HEK293 (cell line): ENCODE measurements around the gene METRNL.

Experiments used
- CTCF ChIA-PET: fragments of 350-600 bp; formaldehyde crosslinking; extraction: SDS; loops from one replicate; lab custom pipeline; 2021; ENCODE audit warnings: antibody characterized with exemption; lab: Yijun Ruan, JAX
- POLR2A ChIA-PET: fragments of 300-600 bp; formaldehyde crosslinking; extraction: SDS; loops from one replicate; lab custom pipeline; 2020; ENCODE audit warnings: antibody characterized with exemption, inconsistent platforms; lab: Yijun Ruan, JAX
- H3K27ac ChIP-seq: fragments of 200-500 bp; sonication (Bioruptor generic); 2 replicates; pipeline ENCODE4 v1.5.1; 2014; ENCODE audit warnings: low read depth, low read length, control low read depth, inconsistent platforms; ENCODE audit errors: extremely low read depth
- H3K36me3 ChIP-seq, 2 experiments: fragments of 200-500 bp in 1 of 2; sonication (Bioruptor generic) in 1 of 2; 1 replicate in 1 of 2; 2 replicates in 1 of 2; pipeline ENCODE4 v1.5.1; 2014 to 2017; ENCODE audit warnings: inconsistent platforms in 2 of 2, low read length in 2 of 2; ENCODE audit not compliant: control insufficient read depth in 2 of 2, insufficient read depth in 1 of 2
- H3K4me1 ChIP-seq: fragments of 200-500 bp; sonication (Bioruptor generic); 2 replicates; pipeline ENCODE4 v1.5.1; 2014; ENCODE audit warnings: mild to moderate bottlenecking, low read length, inconsistent platforms; ENCODE audit not compliant: control insufficient read depth, insufficient read depth
- H3K4me3 ChIP-seq: 2 replicates; pipeline ENCODE4 v1.5.1; 2011; ENCODE audit warnings: low read depth, mild to moderate bottlenecking, control low read depth, low read length, moderate library complexity
- H3K9me3 ChIP-seq: fragments of 200-500 bp; sonication (Bioruptor generic); 2 replicates; pipeline ENCODE4 v1.5.1; 2014; ENCODE audit warnings: low read depth, low read length, inconsistent platforms; ENCODE audit not compliant: control insufficient read depth, insufficient read depth
- EGR2 ChIP-seq: fragments of 450-650 bp; formaldehyde crosslinking; IDR thresholded peaks from 2 replicates; pipeline ENCODE4 v1.5.1; 2016; ENCODE audit warnings: low read depth, missing biosample characterization, missing genetic modification characterization
- GLIS2 ChIP-seq: fragments of 450-650 bp; formaldehyde crosslinking; IDR thresholded peaks from 2 replicates; pipeline ENCODE4 v1.5.1; 2016; ENCODE audit warnings: missing biosample characterization, missing genetic modification characterization
- MZF1 ChIP-seq: fragments of 450-650 bp; formaldehyde crosslinking; IDR thresholded peaks from 2 replicates; pipeline ENCODE4 v1.5.1; 2017; ENCODE audit warnings: missing biosample characterization, missing genetic modification characterization, borderline replicate concordance
- SCRT1 ChIP-seq: fragments of 450-650 bp; formaldehyde crosslinking; IDR thresholded peaks from 2 replicates; pipeline ENCODE4 v1.5.1; 2016; ENCODE audit warnings: missing biosample characterization, missing genetic modification characterization, borderline replicate concordance
- SCRT2 ChIP-seq: fragments of 450-650 bp; formaldehyde crosslinking; IDR thresholded peaks from 2 replicates; pipeline ENCODE4 v1.5.1; 2016; ENCODE audit warnings: missing biosample characterization, missing genetic modification characterization
- SP2 ChIP-seq: fragments of 450-650 bp; formaldehyde crosslinking; IDR thresholded peaks from 2 replicates; pipeline ENCODE4 v1.5.1; 2016; ENCODE audit warnings: missing biosample characterization, missing genetic modification characterization
- SP7 ChIP-seq: fragments of 450-650 bp; formaldehyde crosslinking; IDR thresholded peaks from 2 replicates; pipeline ENCODE4 v1.5.1; 2016; ENCODE audit warnings: missing biosample characterization, missing genetic modification characterization
- ZFHX2 ChIP-seq: fragments of 450-650 bp; formaldehyde crosslinking; conservative IDR thresholded peaks from 2 replicates; pipeline ENCODE4 v1.5.1; 2016; ENCODE audit warnings: missing biosample characterization, missing genetic modification characterization
- ZIC2 ChIP-seq: fragments of 450-650 bp; formaldehyde crosslinking; IDR thresholded peaks from 2 replicates; pipeline ENCODE4 v1.5.1; 2016; ENCODE audit warnings: missing biosample characterization, missing genetic modification characterization
- ZNF121 ChIP-seq: fragments of 450-650 bp; formaldehyde crosslinking; IDR thresholded peaks from 2 replicates; pipeline ENCODE4 v1.5.1; 2016; ENCODE audit warnings: missing biosample characterization, missing genetic modification characterization
- ZNF140 ChIP-seq: fragments of 450-650 bp; formaldehyde crosslinking; IDR thresholded peaks from 2 replicates; pipeline ENCODE4 v1.5.1; 2016; ENCODE audit warnings: missing biosample characterization, missing genetic modification characterization
- ZNF223 ChIP-seq: fragments of 450-650 bp; formaldehyde crosslinking; IDR thresholded peaks from 2 replicates; pipeline ENCODE4 v1.5.1; 2016; ENCODE audit warnings: missing biosample characterization, missing genetic modification characterization
- ZNF571 ChIP-seq: fragments of 450-650 bp; formaldehyde crosslinking; IDR thresholded peaks from 2 replicates; pipeline ENCODE4 v1.5.0; 2017; ENCODE audit warnings: missing biosample characterization, missing genetic modification characterization
- ZNF596 ChIP-seq: fragments of 450-650 bp; IDR thresholded peaks from 2 replicates; pipeline ENCODE4 v1.5.0; 2018; ENCODE audit warnings: missing biosample characterization, mild to moderate bottlenecking, missing genetic modification characterization, moderate library complexity
- ZNF747 ChIP-seq: fragments of 450-650 bp; formaldehyde crosslinking; IDR thresholded peaks from 2 replicates; pipeline ENCODE4 v1.5.1; 2016; ENCODE audit warnings: missing biosample characterization, missing genetic modification characterization
- ZNF843 ChIP-seq: fragments of 450-650 bp; formaldehyde crosslinking; IDR thresholded peaks from 2 replicates; pipeline ENCODE4 v1.5.1; 2016; ENCODE audit warnings: missing biosample characterization, missing genetic modification characterization
- TF ChIP-seq, protein P1 (sequence below): fragments of 450-650 bp; formaldehyde crosslinking; IDR thresholded peaks from 2 replicates; pipeline ENCODE4 v1.5.1; 2016; ENCODE audit warnings: missing biosample characterization, missing genetic modification characterization
- TF ChIP-seq, protein P2 (sequence below): fragments of 450-650 bp; formaldehyde crosslinking; IDR thresholded peaks from 2 replicates; pipeline ENCODE4; 2016; ENCODE audit warnings: missing biosample characterization, missing genetic modification characterization
- TF ChIP-seq, protein P3 (sequence below): fragments of 450-650 bp; formaldehyde crosslinking; IDR thresholded peaks from 2 replicates; pipeline ENCODE4 v1.5.1; 2016; ENCODE audit warnings: missing biosample characterization, missing genetic modification characterization
- TF ChIP-seq, protein P4 (sequence below): fragments of 450-650 bp; formaldehyde crosslinking; IDR thresholded peaks from 2 replicates; pipeline ENCODE4 v1.5.1; 2017; ENCODE audit warnings: missing biosample characterization, missing genetic modification characterization
- TF ChIP-seq, protein P5 (sequence below): fragments of 450-650 bp; formaldehyde crosslinking; IDR thresholded peaks from 2 replicates; pipeline ENCODE4 v1.5.1; 2017; ENCODE audit warnings: missing biosample characterization, missing genetic modification characterization
- TF ChIP-seq, protein P6 (sequence below): fragments of 450-650 bp; IDR thresholded peaks from 2 replicates; pipeline ENCODE4 v1.5.1; 2018; ENCODE audit warnings: missing biosample characterization, missing genetic modification characterization

METRNL gene

DNA sequence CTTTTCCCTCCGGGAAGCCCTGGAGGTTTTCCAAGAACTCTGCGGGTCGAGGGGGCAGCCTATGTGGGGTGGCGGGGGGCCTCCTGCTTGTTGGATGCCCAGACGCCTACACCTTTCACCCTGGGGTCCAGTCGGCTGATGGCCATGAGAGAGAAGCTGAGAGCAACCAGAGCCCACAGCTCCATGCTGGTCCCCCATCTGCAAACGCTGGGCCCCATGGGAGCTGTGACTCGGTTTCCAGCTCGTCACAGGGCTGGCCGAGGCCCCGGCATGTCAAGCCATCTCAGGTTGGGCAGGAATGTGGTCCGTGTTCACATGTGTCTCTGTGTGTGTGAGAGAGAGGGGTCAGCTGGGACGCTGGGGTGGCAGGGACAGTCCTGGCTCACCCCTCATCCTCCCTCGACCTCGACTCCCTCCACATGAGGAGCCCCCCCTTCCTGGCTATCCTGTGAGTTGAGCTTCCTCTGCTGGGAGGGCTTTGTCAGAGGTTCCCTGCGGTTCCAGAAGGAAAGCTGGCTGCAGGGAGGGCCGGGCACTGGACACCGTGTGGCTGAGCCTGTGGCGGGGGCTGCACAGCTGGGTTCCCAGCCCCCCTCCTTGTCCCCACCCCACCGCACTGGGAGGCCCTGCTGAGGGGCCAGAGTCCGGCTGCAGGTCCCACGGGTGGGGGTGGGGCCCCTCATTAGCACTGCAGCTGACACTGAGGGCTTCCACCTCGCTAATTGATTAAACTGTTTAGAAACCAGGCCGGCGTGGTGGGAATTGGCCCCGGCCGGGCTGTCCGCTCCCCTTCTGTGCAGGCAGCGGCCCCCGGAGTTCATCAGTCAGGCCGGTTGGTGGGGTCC is 19.1 kb downstream of the METRNL start:
- POLR2A ChIA-PET, result interaction anchor here (0.7 to 1.6 kb wide), 3 partner anchors 11 to 85 kb away, joined by 3 to 5 read pairs (median 3); partner anchors contain the start of gene METRNL
- Histone ChIP-seq H3K4me1 (peaks cover 5% of the 10 kb centered on the region; the same call in 1 of the 2 replicates), H3K4me3 (no peak overlapping the region), H3K27ac (no peak overlapping the region), H3K9me3 (no peaks in the 10 kb centered on the region), H3K36me3 (peaks cover 0 to 32% of the 10 kb centered on the region in 2 experiments; a peak in 1 of 3 replicates)
- peak; percentile 57; the same call in 1 of the 2 replicates for TF ChIP-seq ZIC2 (tag by site-specific recombination)
- TF ChIP-seq ZNF140 (tag by site-specific recombination), result no peak
- CTCF ChIA-PET, result no interaction called here

DNA sequence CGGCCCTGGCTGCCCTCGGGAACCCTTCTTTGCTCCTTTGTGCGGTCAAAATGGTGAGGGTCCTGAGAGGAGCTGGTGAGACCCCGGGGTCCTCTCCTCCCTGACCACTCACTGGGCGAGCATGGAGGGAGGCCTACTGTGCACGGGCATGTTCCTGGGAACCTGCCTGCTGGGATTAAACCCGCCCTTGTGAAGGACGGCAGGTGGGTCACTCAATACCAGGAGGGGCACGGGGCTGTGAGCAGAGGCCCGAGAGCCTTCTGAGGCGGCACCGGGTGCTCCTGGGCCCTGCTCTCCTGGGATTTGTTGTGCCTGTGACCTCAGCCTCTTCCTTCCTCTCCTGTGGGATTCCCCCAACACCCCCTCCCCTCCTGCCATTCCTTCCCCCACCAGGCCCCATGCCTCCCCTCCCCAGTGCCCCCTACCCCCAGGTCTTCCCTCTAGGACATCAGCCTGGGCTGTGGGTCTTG is 19.7 kb downstream of the METRNL start:
- POLR2A ChIA-PET, result interaction anchor here (1.1 to 1.6 kb wide), 2 partner anchors 10 to 85 kb away, joined by 3 to 5 read pairs; no protein-coding TSS in a partner anchor
- Histone ChIP-seq H3K9me3 (no peaks in the 10 kb centered on the region), H3K4me1 (peaks cover 8% of the 10 kb centered on the region; the same call in 1 of the 2 replicates)

DNA sequence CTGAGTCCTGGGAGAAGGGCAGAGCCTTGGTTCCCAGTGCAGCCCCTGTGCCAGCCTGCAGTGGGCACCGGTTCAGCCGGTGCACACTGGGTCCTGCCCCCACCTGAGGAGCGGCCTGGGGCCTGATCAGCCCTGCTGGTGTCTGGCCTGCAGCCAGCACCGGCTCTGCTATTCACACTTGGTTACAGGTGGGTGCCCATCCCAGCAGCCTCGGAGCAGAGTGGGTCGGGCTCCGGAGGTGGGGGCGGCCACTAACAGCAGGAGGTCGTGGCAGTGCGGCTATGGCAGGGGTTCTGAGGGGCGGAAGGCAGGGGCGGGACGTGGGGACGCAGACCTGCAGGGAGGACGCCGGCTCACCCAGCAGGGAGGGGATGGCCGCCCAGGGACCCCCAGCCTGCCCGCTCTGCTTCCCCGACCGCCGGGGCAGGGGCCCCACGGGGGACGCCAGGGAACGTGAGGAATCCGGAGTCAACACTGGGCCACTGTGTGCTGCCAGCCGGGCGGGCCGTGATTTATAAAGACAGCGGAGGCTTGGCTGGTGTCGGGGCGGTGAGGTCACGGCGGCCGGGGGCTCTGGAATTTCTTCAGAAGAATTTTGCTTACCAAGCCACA is 20.3 kb downstream of the METRNL start:
- H3K36me3 ChIP-seq, result peaks cover 0 to 21% of the 10 kb centered on the region in 2 experiments; a peak in 1 of 3 replicates
- peak overlapping the region; percentile 10 for H3K4me3 ChIP-seq
- H3K4me1 ChIP-seq, result peaks cover 8% of the 10 kb centered on the region; the same call in 1 of the 2 replicates
- CTCF ChIA-PET, result no interaction called here
- POLR2A ChIA-PET, result no interaction called here
- no peaks in the 10 kb centered on the region for H3K9me3 ChIP-seq
- no peak overlapping the region for H3K27ac ChIP-seq
- 0 out of 2 replicates have a peak, but pooled peaks have one; percentile 17 for TF ChIP-seq SP7 (tag by site-specific recombination)
- TF ChIP-seq GLIS2 (tag by site-specific recombination), result peak; percentile 47; the same call in 1 of the 2 replicates
- TF ChIP-seq, protein P1, sequence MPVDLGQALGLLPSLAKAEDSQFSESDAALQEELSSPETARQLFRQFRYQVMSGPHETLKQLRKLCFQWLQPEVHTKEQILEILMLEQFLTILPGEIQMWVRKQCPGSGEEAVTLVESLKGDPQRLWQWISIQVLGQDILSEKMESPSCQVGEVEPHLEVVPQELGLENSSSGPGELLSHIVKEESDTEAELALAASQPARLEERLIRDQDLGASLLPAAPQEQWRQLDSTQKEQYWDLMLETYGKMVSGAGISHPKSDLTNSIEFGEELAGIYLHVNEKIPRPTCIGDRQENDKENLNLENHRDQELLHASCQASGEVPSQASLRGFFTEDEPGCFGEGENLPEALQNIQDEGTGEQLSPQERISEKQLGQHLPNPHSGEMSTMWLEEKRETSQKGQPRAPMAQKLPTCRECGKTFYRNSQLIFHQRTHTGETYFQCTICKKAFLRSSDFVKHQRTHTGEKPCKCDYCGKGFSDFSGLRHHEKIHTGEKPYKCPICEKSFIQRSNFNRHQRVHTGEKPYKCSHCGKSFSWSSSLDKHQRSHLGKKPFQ (tag by site-specific recombination), result peak; percentile 82; the same call in 1 of the 2 replicates
- TF ChIP-seq EGR2 (tag by site-specific recombination), result peak; percentile 88
- TF ChIP-seq, protein P2, sequence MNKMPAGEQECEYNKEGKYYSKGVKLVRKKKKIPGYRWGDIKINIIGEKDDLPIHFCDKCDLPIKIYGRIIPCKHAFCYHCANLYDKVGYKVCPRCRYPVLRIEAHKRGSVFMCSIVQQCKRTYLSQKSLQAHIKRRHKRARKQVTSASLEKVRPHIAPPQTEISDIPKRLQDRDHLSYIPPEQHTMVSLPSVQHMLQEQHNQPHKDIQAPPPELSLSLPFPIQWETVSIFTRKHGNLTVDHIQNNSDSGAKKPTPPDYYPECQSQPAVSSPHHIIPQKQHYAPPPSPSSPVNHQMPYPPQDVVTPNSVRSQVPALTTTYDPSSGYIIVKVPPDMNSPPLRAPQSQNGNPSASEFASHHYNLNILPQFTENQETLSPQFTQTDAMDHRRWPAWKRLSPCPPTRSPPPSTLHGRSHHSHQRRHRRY (tag by site-specific recombination), result no peak
- TF ChIP-seq, protein P3, sequence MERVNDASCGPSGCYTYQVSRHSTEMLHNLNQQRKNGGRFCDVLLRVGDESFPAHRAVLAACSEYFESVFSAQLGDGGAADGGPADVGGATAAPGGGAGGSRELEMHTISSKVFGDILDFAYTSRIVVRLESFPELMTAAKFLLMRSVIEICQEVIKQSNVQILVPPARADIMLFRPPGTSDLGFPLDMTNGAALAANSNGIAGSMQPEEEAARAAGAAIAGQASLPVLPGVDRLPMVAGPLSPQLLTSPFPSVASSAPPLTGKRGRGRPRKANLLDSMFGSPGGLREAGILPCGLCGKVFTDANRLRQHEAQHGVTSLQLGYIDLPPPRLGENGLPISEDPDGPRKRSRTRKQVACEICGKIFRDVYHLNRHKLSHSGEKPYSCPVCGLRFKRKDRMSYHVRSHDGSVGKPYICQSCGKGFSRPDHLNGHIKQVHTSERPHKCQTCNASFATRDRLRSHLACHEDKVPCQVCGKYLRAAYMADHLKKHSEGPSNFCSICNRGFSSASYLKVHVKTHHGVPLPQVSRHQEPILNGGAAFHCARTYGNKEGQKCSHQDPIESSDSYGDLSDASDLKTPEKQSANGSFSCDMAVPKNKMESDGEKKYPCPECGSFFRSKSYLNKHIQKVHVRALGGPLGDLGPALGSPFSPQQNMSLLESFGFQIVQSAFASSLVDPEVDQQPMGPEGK, result 0 out of 2 replicates have a peak, but pooled peaks have one; percentile 33
- no peak for TF ChIP-seq ZNF596 (tag by site-specific recombination)
- peak; percentile 86 for TF ChIP-seq ZIC2 (tag by site-specific recombination)
- TF ChIP-seq, protein P4, sequence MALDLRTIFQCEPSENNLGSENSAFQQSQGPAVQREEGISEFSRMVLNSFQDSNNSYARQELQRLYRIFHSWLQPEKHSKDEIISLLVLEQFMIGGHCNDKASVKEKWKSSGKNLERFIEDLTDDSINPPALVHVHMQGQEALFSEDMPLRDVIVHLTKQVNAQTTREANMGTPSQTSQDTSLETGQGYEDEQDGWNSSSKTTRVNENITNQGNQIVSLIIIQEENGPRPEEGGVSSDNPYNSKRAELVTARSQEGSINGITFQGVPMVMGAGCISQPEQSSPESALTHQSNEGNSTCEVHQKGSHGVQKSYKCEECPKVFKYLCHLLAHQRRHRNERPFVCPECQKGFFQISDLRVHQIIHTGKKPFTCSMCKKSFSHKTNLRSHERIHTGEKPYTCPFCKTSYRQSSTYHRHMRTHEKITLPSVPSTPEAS (tag by site-specific recombination), result no peak
- TF ChIP-seq SCRT2 (tag by site-specific recombination), result peak; percentile 99
- peak; percentile 90 for TF ChIP-seq ZFHX2
- peak; percentile 94; the same call in 1 of the 2 replicates for TF ChIP-seq SCRT1 (tag by site-specific recombination)

More for the DNA sequence above, 19.7 kb downstream of the METRNL start:
- CTCF ChIA-PET, result no interaction called here
- Histone ChIP-seq H3K36me3 (peaks cover 0 to 26% of the 10 kb centered on the region in 2 experiments; a peak in 1 of 3 replicates), H3K4me3 (no peak overlapping the region), H3K27ac (no peak overlapping the region)
- TF ChIP-seq MZF1 (no peak), ZNF843 (tag by site-specific recombination) (no peak), ZNF121 (tag by site-specific recombination) (no peak), SCRT2 (tag by site-specific recombination) (no peak), ZNF747 (no peak), ZNF223 (no peak), ZNF571 (tag by site-specific recombination) (no peak), SP2 (tag by site-specific recombination) (no peak)
- TF ChIP-seq, protein P5, sequence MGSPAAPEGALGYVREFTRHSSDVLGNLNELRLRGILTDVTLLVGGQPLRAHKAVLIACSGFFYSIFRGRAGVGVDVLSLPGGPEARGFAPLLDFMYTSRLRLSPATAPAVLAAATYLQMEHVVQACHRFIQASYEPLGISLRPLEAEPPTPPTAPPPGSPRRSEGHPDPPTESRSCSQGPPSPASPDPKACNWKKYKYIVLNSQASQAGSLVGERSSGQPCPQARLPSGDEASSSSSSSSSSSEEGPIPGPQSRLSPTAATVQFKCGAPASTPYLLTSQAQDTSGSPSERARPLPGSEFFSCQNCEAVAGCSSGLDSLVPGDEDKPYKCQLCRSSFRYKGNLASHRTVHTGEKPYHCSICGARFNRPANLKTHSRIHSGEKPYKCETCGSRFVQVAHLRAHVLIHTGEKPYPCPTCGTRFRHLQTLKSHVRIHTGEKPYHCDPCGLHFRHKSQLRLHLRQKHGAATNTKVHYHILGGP (tag by site-specific recombination), result no peak
- TF ChIP-seq, protein P6, sequence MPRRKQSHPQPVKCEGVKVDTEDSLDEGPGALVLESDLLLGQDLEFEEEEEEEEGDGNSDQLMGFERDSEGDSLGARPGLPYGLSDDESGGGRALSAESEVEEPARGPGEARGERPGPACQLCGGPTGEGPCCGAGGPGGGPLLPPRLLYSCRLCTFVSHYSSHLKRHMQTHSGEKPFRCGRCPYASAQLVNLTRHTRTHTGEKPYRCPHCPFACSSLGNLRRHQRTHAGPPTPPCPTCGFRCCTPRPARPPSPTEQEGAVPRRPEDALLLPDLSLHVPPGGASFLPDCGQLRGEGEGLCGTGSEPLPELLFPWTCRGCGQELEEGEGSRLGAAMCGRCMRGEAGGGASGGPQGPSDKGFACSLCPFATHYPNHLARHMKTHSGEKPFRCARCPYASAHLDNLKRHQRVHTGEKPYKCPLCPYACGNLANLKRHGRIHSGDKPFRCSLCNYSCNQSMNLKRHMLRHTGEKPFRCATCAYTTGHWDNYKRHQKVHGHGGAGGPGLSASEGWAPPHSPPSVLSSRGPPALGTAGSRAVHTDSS (tag by site-specific recombination), result no peak
